ENCODE measurements around the gene MAP6D1.

MAP6D1 gene

DNA sequence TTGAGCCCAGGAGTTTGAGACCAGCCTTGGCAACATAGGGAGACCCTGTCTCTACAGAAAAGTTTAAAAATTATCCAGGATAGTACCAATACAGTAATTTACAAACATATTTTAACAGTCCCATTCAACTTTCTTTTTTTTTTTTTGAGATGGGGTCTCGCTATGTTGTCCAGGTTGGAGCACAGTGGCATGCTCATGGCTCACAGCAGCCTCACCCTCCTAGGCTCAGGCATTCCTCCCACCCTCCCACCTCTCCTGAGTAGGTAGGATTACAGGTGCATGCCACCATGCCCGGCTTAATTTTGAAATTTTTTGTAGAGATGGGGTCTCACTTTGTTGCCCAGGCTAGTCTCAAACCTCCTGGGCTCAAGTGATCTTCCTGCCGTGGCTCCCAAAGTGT lies 12.5 kb upstream of the MAP6D1 start:
- H3K4me2 ChIP-seq (ENCODE audit: low read depth, low read length, poor library complexity, severe bottlenecking), result no peak overlapping the region
- no peaks in the 10 kb centered on the region for H3K27me3 ChIP-seq (ENCODE audit: insufficient read depth, low read length, poor library complexity, severe bottlenecking)
- no peaks in the 10 kb centered on the region for H3K9me2 ChIP-seq (replicated peaks; ENCODE audit: low read depth, low read length)
- H2AFZ ChIP-seq (ENCODE audit: low read length), result no peak overlapping the region
- no peaks in the 10 kb centered on the region for H3K9me3 ChIP-seq (ENCODE audit: insufficient read depth, low read depth, low read length)
- peaks cover 66% of the 10 kb centered on the region; the same call in 1 of the 2 replicates for H3K36me3 ChIP-seq (ENCODE audit: insufficient read depth, low read length)
- H3K4me1 ChIP-seq (ENCODE audit: insufficient read depth, low read length, poor library complexity, severe bottlenecking), result no peaks in the 10 kb centered on the region
- H3K4me3 ChIP-seq (ENCODE audit: low read length, poor library complexity, severe bottlenecking), result no peak overlapping the region
- H3K79me2 ChIP-seq (ENCODE audit: insufficient read depth, low read length), result no peaks in the 10 kb centered on the region
- no peaks in the 10 kb centered on the region for H4K20me1 ChIP-seq (ENCODE audit: insufficient read depth, low read length, poor library complexity, severe bottlenecking)
- TF ChIP-seq, protein P1, sequence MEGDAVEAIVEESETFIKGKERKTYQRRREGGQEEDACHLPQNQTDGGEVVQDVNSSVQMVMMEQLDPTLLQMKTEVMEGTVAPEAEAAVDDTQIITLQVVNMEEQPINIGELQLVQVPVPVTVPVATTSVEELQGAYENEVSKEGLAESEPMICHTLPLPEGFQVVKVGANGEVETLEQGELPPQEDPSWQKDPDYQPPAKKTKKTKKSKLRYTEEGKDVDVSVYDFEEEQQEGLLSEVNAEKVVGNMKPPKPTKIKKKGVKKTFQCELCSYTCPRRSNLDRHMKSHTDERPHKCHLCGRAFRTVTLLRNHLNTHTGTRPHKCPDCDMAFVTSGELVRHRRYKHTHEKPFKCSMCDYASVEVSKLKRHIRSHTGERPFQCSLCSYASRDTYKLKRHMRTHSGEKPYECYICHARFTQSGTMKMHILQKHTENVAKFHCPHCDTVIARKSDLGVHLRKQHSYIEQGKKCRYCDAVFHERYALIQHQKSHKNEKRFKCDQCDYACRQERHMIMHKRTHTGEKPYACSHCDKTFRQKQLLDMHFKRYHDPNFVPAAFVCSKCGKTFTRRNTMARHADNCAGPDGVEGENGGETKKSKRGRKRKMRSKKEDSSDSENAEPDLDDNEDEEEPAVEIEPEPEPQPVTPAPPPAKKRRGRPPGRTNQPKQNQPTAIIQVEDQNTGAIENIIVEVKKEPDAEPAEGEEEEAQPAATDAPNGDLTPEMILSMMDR (conservative IDR thresholded peaks at IDR 0.05; ENCODE audit: low read length), result no peak
- TF ChIP-seq EZH2phosphoT487 (IDR thresholded peaks at IDR 0.05; ENCODE audit: borderline replicate concordance), result no peak
- H3K9ac ChIP-seq (ENCODE audit: low read depth, low read length, poor library complexity, severe bottlenecking), result no peak overlapping the region
- H3F3A ChIP-seq (ENCODE audit: low read depth), result no peaks in the 10 kb centered on the region

DNA sequence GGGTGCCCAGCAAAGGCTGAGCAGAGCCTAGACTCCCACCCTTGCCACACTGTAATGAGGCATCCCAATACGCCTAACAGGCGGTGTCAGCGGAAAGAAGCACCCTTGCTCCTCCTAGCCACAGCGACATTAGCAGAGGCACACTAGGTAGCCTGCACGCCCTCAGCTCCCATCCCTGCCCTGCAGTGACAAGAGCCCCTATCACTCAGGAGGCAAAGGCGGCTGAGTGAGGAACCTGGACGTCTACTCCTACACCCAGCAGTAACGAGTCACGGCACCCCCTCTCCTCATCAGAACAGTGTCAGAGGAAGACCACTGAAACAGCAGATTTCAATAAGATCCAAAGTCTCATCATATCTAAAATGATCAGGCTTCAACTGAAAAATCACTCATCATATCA lies 12.0 kb upstream of the MAP6D1 start:
- Histone ChIP-seq H3K9me2 (replicated peaks; ENCODE audit: low read depth, low read length) (no peaks in the 10 kb centered on the region), H3K79me2 (ENCODE audit: insufficient read depth, low read length) (no peaks in the 10 kb centered on the region), H3K36me3 (ENCODE audit: insufficient read depth, low read length) (peaks cover 70% of the 10 kb centered on the region; the same call in 1 of the 2 replicates), H3K9me3 (ENCODE audit: insufficient read depth, low read depth, low read length) (no peaks in the 10 kb centered on the region), H3F3A (ENCODE audit: low read depth) (no peaks in the 10 kb centered on the region), H3K9ac (ENCODE audit: low read depth, low read length, poor library complexity, severe bottlenecking) (no peak overlapping the region), H3K27me3 (ENCODE audit: insufficient read depth, low read length, poor library complexity, severe bottlenecking) (no peaks in the 10 kb centered on the region), H3K4me2 (ENCODE audit: low read depth, low read length, poor library complexity, severe bottlenecking) (no peak overlapping the region), H3K4me3 (ENCODE audit: low read length, poor library complexity, severe bottlenecking) (no peak overlapping the region), H4K20me1 (ENCODE audit: insufficient read depth, low read length, poor library complexity, severe bottlenecking) (no peaks in the 10 kb centered on the region), H2AFZ (ENCODE audit: low read length) (no peak overlapping the region), H3K4me1 (ENCODE audit: insufficient read depth, low read length, poor library complexity, severe bottlenecking) (no peaks in the 10 kb centered on the region)
- TF ChIP-seq, protein P1 (conservative IDR thresholded peaks at IDR 0.05; ENCODE audit: low read length), result no peak
- no peak for TF ChIP-seq EZH2phosphoT487 (IDR thresholded peaks at IDR 0.05; ENCODE audit: borderline replicate concordance)

DNA sequence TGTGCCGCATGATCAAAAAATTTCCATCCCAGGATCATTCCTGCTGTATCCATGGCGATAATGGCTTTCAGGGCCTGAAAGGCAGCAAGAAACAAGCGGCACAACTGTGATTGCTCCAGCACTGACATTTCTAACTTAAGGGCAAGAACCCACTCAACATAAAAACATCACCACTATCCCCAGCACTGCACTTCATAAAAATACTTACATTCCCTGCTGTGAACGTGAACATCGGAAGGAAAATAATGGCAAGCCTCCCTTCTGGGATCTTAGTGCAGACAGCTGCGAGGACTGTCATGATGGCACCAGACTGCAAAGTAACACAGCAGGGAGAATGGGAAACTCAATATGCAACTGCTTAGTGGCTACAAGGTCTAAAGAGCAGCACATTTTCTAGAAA lies 8.1 kb upstream of the MAP6D1 start:
- H3K79me2 ChIP-seq (ENCODE audit: insufficient read depth, low read length), result no peaks in the 10 kb centered on the region
- no peak overlapping the region for H3K4me3 ChIP-seq (ENCODE audit: low read length, poor library complexity, severe bottlenecking)
- no peaks in the 10 kb centered on the region for H3K27me3 ChIP-seq (ENCODE audit: insufficient read depth, low read length, poor library complexity, severe bottlenecking)
- no peak overlapping the region for H2AFZ ChIP-seq (ENCODE audit: low read length)
- H3K4me2 ChIP-seq (ENCODE audit: low read depth, low read length, poor library complexity, severe bottlenecking), result no peak overlapping the region
- H3K9me3 ChIP-seq (ENCODE audit: insufficient read depth, low read depth, low read length), result no peaks in the 10 kb centered on the region
- TF ChIP-seq, protein P1 (conservative IDR thresholded peaks at IDR 0.05; ENCODE audit: low read length), result no peak
- no peak for TF ChIP-seq EZH2phosphoT487 (IDR thresholded peaks at IDR 0.05; ENCODE audit: borderline replicate concordance)
- H3F3A ChIP-seq (ENCODE audit: low read depth), result no peaks in the 10 kb centered on the region
- H3K4me1 ChIP-seq (ENCODE audit: insufficient read depth, low read length, poor library complexity, severe bottlenecking), result no peaks in the 10 kb centered on the region
- peaks cover 63% of the 10 kb centered on the region for H3K36me3 ChIP-seq (ENCODE audit: insufficient read depth, low read length)
- no peaks in the 10 kb centered on the region for H3K9me2 ChIP-seq (replicated peaks; ENCODE audit: low read depth, low read length)
- no peaks in the 10 kb centered on the region for H4K20me1 ChIP-seq (ENCODE audit: insufficient read depth, low read length, poor library complexity, severe bottlenecking)
- no peak overlapping the region for H3K9ac ChIP-seq (ENCODE audit: low read depth, low read length, poor library complexity, severe bottlenecking)

All from Loucy (cell line).